NCI-H2107 (cell line): ENCODE data around the gene ZNF225.
"Not testable (repeated sequence)": the region's sequence is repeated elsewhere in the genome, so short reads cannot be mapped to it uniquely, and the experiment has no call there.

Experiments
- DNase-seq: peaks from one replicate; lab custom pipeline; 2025; lab: John Stamatoyannopoulos, UW

Gene ZNF225

DNA sequence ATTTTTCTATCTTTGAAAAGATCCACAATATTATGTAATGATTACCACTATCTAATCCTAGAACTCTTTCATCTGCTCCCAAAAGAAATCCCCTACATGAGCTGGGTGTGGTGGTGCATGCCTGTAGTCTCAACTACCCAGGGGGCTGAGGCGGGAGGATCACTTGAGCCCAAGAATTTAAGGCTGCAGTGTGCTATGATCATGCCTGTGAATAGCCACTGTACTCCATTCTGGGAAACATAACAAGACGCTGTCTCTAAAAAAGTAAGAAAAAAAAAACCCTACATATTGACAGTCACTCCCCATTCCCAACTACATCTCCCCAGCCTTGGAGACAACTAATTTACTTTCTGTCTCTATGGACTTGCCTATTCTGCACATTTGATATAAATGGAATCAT is 50.6 kb downstream of the ZNF225 start:
- DNase-seq, result no peak

GRCh38 chr19:44164327-44164672 is 51.1 kb downstream of the ZNF225 start:
- DNase-seq, result no peak

DNA sequence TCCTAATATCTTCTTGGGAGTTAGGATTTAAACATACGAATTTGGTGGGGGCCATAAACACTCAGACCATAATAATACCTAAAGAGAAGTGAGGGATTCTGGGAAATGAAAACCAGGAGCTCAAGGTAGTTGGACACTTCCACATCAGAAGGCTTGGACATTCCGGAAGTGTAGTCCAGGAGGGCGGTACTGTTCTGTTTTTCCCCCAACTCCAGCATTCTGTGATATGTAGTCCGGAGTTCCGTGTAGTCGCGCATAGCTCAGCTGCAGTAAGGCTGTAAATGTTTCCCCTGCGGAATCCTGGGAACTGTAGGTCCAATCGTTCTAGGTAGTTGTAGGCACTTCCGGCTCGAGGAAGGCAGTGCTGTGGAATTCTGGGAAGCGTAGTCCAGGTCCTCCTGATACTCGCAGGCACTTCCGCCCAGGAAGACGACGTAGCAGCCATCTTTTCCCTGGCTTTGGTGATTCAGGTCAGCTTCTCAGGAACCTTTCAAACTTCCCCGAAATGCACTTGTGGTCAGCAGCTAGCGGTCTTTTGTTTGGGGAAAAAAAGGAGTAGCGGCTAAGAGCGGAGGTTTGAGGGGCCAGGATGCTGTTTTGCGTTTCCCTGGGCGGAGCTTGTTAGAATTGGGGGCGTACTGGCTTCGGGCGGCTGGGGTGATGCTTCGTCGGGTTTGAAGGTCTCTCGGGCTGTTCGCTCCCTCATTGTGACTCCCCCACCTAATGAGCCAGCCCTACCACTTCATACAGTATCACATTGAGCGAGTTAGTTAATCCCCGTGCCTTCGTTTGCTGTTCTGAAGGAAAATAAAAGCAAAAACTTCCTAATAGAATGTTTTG is 51.7 kb downstream of the ZNF225 start, which contains the start of gene ZNF226:
Gene ZNF226, plus strand, starts transcription at position 428 of the 840 bp plus-strand sequence. CDS start 4,981 bp downstream, outside the sequence.
- DNase-seq, result peak; percentile 85

DNA sequence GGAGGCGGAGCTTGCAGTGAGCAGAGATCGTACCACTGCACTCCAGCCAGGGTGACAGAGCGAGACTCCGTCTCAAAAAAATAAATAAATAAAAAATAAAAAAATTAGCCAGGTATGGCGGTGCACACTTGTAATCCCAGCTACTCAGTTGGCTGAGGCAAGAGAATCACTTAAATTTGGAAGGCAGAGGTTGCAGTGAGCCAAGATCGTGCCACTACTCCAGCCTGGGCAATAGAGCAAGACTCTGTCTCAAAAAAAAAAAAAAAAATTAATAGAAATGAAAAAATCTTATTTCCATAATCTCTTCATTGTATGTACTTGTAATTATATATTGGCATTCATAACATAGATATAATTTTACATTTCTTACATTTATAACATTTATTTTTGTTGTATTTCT is 57.5 kb downstream of the ZNF225 start:
- DNase-seq, result not testable (repeated sequence)

GRCh38 chr19:44176590-44176989 is 63.4 kb downstream of the ZNF225 start:
- no peak for DNase-seq

DNA sequence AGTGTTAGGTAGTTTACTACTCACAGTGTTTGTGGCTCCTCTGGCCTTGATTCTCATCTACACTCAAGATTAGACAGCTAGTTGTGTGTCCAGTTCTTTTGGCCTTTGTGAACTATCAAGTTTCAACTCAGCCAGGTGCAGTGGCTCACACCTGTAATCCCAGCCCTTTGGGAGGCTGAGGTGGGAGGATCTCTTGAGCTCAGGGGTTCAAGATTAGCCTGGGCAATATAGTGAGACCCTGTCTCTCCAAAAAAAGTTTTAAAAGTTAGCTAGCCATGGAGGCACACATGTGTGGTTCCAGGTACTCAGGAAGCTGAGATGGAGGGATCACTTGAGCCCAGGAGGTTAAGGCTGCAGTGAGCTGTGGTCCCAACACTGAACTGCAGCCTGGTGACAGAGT is 67.8 kb downstream of the ZNF225 start:
- DNase-seq, result no peak

DNA sequence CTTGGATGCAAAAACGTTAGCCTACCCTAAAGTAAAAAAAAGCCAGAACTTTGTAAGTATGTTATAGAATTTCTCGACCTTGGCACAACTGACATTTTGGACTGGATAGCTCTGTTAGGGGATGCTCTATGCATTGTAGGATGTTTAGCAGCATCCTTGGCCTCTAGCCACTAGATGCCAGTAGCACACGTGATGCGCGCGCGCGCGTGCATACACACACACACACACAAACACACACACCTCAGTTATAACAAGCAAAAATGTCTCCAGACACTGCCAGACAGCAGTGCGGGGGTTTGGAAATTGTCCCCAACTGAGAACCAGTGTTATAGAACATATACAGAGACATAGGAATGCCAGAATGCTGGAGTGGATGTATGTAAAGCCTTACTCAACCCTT is 68.9 kb downstream of the ZNF225 start:
- no peak for DNase-seq
